Epithelial cell of esophagus (primary cell): ENCODE measurements around the gene UCHL5.
"Not testable (repeated sequence)": the region's sequence is repeated elsewhere in the genome, so short reads cannot be mapped to it uniquely, and the experiment has no call there.

Experiments used
- DNase-seq: peaks from one replicate; pipeline ENCODE4 v3.0.0; 2010; ENCODE audit warnings: low read depth
- H3K4me3 ChIP-seq: 2 replicates; pipeline ENCODE4 v1.5.1; 2011; ENCODE audit warnings: mild to moderate bottlenecking, low read length, control low read depth
- TF ChIP-seq, protein P1 (sequence below): IDR thresholded peaks from 2 replicates; pipeline ENCODE4 v1.5.1; 2011; ENCODE audit warnings: low read depth, mild to moderate bottlenecking, low read length, control low read depth, inconsistent platforms; ENCODE audit not compliant: insufficient read depth; ENCODE audit errors: missing control alignments

UCHL5 gene

DNA sequence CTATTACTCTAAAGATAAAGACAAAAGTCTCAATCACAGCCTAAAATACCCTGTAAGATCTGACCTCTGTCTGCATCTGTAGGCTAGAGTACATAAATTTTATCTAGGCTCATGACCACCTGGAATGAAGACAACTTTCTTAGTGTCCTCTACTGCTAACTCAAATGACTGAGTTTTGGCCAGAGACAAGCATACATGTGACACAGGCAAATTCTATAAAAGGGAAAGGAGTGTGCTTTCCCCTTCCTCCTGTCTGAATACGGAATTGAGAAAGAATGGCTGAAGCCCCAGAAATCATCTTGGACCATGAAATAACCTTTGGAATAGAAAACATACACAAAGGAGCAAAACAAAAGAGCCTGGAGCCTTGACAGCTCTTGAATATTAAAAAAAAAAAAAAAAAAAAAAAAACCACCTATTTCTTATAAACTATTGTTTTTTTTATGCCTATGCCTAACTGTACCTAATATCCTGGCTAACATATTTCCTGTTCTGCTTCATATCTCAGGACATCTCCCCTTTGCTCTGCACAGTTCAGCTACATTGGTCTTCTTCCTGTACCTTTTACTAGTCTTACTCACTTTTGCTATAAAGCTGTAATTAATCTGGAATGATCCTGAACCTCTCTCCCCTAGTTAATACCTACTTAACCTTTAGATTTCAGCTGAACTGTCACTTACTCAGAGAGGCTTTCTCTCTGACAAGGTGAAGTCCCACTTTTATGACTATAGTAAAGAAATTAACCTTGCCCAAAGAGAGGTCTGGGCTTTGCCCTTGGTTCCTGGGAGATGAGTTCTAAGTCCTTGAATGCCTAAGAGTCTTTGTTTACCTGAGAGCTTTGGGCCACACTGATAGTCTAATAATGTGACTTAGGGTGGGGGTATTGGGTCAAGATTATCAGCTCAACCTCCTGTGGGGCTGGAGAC lies 16.1 kb downstream of the UCHL5 start:
- TF ChIP-seq, protein P1, sequence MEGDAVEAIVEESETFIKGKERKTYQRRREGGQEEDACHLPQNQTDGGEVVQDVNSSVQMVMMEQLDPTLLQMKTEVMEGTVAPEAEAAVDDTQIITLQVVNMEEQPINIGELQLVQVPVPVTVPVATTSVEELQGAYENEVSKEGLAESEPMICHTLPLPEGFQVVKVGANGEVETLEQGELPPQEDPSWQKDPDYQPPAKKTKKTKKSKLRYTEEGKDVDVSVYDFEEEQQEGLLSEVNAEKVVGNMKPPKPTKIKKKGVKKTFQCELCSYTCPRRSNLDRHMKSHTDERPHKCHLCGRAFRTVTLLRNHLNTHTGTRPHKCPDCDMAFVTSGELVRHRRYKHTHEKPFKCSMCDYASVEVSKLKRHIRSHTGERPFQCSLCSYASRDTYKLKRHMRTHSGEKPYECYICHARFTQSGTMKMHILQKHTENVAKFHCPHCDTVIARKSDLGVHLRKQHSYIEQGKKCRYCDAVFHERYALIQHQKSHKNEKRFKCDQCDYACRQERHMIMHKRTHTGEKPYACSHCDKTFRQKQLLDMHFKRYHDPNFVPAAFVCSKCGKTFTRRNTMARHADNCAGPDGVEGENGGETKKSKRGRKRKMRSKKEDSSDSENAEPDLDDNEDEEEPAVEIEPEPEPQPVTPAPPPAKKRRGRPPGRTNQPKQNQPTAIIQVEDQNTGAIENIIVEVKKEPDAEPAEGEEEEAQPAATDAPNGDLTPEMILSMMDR: no peak
- H3K4me3 ChIP-seq: no peak overlapping the region
- DNase-seq: no peak

DNA sequence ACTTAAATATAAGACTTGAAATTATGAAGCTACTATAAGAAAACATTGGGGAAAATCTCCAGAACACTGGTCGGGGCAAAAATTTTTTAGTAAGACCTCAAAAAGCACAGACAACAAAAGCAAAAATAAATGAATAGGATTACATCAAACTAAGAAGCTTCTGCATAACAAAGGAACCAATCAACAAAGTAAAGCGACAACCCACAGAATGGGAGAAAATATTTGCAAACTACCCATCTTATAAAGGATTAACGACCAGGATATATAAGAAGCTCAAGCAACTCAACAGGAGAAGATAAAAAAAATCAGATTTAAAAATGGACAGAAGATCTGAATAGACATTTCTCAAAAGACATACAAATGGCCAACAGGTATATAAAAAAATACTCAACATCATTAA lies 19.1 kb downstream of the UCHL5 start:
- no peak for DNase-seq
- TF ChIP-seq, protein P1: no peak
- H3K4me3 ChIP-seq: no peak overlapping the region

DNA sequence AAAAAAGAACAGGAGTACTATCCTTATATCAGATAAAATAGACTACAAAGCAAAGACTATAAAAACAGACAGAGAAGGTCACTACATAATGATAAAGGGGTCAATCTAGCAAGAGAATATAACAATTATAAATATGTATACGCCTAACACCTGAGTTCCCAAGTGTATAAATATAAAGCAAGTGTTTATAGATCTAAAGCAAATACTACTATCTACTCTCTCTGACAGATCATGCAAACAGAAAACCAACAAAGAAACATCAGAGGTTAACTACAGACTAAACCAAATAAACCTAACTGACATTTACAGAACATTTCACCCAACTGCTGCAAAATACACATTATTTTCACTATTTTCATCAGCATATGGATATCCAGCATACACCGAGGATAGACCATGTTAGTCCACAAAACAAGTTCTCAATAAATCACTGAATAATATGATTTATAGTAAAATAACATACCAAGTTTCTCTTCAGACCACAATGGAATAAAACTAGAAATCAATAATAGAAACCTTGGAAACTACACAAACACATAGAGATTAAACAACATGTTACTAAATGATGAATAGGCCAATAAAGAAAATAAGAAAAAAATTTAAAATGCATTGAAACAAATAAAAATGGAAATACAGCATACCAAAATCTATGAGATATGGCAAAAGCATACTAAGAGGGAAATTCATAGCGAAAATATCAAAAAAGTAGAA lies 22.7 kb downstream of the UCHL5 start:
- TF ChIP-seq, protein P1: no peak
- DNase-seq: no peak

DNA sequence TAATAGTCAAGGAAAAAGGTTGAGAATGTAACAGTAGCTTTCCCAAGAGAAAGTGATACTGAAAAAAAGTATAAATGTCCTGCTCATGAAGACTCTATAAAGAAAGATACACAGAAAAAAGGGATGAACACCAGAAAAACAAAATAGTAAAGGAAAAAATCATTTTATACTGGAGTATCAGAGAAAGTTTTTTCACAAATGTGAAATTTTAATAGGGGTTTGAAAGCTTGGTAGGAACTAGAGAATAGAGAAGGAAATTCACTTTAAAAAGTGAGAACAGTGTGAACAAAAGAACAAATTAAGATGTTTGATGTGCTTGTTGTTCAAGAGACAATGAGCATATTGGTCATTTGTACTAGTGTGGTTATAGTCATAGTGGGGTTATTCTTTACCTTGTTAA lies 25.6 kb downstream of the UCHL5 start:
- DNase-seq: no peak
- H3K4me3 ChIP-seq: no peak overlapping the region
- TF ChIP-seq, protein P1: no peak

More for the DNA sequence above, 22.7 kb downstream of the UCHL5 start:
- no peak overlapping the region for H3K4me3 ChIP-seq

DNA sequence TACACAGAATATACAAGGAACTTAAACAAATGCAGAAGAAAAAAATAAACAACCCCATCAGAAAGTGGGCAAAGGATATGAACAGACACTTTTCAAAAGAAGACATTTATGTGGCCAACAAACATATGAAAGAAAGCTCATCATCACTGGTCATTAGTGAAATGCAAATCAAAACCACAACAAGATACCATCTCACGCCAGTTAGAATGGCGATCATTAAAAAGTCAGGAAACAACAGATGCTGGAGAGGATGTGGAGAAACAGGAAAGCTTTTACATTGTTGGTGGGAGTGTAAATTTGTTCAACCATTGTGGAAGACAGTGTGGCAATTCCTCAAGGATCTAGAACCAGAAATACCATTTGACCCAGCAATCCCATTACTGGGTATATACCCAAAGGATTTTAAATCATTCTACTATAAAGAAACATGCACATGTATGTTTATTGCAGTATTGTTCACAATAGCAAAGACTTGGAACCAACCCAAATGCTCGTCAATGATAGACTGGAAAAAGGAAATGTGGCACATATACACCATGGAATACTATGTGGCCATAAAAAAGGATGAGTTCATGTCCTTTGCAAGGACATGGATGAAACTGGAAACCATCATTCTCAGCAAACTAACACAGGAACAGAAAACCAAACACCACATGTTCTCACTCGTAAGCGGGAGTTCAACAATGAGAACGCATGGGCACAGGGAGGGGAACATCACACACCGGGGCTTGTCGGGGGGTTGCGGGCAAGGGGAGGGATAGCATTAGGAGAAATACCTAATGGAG lies 26.3 kb downstream of the UCHL5 start:
- not testable (repeated sequence) for H3K4me3 ChIP-seq, DNase-seq

DNA sequence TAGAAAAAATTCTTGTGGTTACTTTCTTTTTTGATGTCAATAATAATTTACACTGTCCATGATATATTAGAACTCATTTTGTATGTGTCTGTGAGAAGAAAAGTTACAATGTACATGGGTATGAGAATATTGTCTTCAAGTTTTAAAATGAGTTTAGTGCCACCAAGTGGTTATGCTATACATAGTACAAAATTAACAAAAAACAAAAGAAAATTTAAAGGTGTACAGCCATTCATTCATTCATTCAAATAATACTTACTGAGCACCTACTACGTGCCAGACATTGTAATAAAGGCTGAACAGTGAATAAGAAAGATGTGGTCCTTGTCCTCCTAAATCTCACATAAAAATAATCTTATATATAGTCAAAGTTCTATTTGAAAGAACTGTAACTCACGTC lies 27.7 kb downstream of the UCHL5 start:
- peak; percentile 22 for DNase-seq
- TF ChIP-seq, protein P1: no peak
- no peak overlapping the region for H3K4me3 ChIP-seq

DNA sequence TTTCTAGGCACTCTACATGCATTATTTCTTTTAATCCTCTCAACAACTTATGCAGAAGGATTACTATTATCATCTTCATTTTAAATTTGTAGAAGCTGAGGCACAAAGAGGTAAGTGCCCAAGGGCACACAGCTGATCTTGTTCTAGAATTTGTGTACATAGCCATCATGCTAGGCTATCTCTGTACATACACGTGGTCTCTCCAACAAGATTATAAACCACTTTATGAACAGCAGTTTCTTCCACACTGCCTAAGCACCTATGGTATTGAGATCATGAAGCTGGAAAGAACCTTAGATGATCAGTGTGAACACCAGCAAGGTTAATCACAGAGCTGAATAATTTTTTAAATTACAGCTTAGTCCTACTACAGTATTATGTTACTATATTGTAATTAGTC lies 28.9 kb downstream of the UCHL5 start:
- TF ChIP-seq, protein P1: no peak
- H3K4me3 ChIP-seq: no peak overlapping the region
- no peak for DNase-seq
